GM19035 (cell line): Measurements from ENCODE around the gene HNRNPLL.

Source experiments
- ATAC-seq: cut with Tn5 transposase; IDR thresholded peaks from one replicate; pipeline ENCODE4 v1.9.1; 2021; ENCODE audit not compliant: unreplicated experiment

HNRNPLL gene

GRCh38 chr2:38533757-38534545, 68.8 kb downstream of the HNRNPLL start:
- ATAC-seq, result no peak

DNA sequence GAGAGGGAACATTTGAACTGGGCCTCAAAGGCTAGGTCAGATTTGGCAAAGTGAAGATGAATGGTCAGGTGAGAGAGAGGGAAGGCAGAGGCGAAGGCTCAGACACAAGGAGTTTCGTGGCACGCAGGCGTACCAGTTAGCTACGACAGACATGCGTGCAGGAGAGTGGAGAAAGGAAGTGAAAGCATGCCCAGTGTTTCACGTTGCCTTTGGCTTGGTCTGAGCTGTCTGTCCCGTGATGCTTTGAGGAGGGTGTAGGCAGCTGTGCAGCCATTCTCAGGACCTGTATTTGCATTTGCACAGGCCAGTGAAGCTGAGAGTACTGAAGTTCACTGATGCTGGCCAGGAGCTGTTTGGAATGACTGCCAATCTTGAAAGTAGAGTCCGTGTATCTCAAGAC, 69.5 kb downstream of the HNRNPLL start:
- peak; percentile 95 for ATAC-seq

- ATAC-seq, result no peak
Measured at GRCh38 chr2:38532366-38532765, 70.4 kb downstream of the HNRNPLL start.

GRCh38 chr2:38529208-38529607, 73.5 kb downstream of the HNRNPLL start:
- ATAC-seq, result no peak

GRCh38 chr2:38528534-38528933, 74.2 kb downstream of the HNRNPLL start:
- ATAC-seq, result no peak

DNA sequence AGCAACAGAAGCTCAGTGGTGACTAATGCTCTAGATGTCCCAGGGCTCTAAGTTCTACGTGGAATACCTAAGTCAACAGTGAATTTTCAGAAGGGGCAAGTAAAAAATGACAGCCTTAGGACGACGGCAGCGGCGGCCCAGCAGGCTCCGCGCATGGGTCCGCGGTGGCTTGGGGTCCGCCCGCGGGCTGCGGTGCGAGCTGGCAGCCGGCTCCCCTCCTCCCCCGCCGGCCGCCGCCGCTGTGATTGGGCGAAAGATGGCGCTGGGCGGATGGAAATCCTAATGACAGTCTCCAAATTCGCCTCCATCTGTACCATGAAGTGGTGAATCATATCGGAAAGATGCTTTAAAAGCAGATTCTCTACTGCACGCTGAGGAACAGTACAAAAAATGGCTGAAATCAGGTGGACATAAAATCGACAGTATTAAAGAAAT, 74.7 kb downstream of the HNRNPLL start:
- no peak for ATAC-seq

GRCh38 chr2:38527338-38528007, 75.3 kb downstream of the HNRNPLL start:
- ATAC-seq, result no peak

GRCh38 chr2:38526195-38526594, 76.5 kb downstream of the HNRNPLL start:
- no peak for ATAC-seq

DNA sequence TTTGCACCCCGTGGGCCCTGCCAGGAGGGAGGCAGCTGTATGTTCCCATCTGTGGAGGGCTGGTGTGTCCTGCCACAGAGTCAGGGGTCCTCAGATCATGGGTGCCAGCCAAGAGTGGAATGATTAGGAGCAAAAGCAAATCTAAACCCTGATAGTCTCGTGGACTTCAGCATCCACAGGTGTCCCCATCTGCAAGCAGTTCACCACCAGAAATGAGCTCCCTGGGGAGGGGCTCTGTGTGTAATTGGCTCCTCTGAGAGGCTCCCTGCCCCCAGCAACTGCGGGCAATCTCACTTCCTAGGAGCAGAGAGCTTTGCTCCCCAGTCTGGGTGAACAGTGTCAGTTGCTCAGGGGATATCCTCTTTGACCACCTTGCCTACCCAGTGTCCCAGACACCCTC, 78.1 kb downstream of the HNRNPLL start:
- ATAC-seq, result no peak

DNA sequence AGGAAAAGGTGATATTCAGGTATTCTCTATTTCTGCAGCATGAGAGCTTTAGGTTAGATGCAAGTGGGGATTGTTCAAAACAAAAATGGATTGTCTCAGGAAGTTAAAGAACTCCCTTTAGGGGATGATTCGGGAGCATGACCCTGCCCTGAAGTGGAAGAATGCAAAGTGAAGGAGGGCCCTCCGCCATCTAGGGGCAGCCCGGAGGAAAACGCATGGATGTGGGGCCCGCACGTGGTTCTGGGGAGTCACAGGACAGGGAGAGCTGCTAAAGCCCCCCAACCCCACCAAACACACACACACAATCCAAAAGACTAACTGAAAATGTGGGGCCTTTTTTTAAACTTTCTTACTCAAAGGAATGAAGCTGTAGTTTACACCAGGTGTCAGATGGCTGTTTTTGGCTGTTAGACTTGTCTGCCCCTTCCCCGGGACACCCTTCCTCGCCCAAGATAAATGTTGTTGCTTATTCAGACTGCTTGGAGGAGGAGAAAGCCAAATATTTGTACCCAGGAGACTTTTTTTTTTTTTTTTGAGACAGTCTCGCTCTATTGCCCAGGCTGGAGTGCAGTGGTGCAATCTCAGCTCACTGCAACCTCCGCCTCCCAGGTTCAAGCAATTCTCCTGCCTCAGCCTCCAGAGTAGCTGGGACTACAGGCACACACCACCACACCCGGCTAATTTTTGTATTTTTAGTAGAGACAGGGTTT, 78.8 kb downstream of the HNRNPLL start:
- ATAC-seq, result no peak

- no peak for ATAC-seq
Measured at GRCh38 chr2:38522754-38523349, 79.9 kb downstream of the HNRNPLL start.

DNA sequence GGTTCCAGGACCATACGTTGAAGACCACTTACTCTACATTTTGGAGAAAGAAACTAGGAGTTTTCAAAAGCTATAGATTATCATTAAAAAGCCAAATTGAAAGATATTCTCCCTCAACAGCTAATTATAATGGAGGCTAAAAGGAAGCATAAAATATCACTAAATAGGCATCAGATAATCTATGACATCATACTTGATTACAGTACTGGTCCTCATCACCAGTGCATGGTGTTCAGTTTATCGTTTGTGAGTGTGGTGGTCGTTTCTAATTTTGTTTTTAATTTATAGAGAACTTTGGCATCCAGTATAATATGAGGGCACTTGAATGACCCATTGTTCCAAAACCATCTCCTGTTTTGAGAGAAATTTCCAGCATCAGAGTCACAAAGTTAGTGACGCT, 80.9 kb downstream of the HNRNPLL start:
- ATAC-seq, result no peak

- no peak for ATAC-seq
Measured at GRCh38 chr2:38517284-38517683, 85.4 kb downstream of the HNRNPLL start.

- no peak for ATAC-seq
Measured at GRCh38 chr2:38516526-38516925, 86.2 kb downstream of the HNRNPLL start.

DNA sequence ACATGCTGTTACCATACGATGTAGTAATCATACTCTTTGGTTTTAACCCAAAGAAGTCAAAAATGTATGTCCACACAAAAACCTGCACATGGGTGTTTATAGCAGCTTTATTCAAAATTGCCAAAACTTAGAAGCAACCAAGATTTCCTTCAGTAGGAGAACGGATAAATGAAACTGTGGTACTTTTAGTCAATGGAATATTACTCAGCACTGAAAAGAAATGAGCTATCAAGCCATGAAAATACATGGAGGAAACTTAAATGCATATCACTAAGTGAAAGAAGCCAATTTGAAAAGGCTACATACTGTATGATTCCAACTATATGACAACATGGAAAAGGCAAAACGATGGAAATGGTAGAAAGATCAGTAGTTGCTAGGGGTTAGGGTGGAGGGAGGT, 86.6 kb downstream of the HNRNPLL start:
- no peak for ATAC-seq

GRCh38 chr2:38515155-38516074, 87.3 kb downstream of the HNRNPLL start:
- no peak for ATAC-seq

- no peak for ATAC-seq
Measured at GRCh38 chr2:38514603-38515154, 88.0 kb downstream of the HNRNPLL start.

DNA sequence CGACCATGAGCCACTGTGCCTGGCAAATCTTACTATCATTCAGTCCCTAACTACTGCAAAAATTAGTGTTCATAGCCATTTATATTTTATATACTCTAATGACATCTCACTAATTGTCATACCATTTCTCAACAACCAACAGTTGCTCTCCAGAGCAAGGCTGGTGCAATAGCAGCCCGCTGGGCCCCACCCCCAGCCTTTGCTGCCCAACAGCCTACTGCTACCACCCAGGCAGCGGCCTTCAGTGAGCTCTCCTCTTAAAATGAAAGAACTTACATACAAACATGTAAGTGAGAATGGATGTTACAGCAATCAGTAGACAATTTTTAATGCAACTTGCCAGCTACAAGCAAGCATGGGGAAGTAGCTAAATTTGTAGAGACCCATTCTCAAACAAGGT, 90.5 kb downstream of the HNRNPLL start:
- ATAC-seq, result no peak
